HG03280 (cell line): Measurements from ENCODE around the gene BOD1L2.

Experiments
- ATAC-seq: cut with Tn5 transposase; IDR thresholded peaks from one replicate; pipeline ENCODE4 v1.9.1; 2021; ENCODE audit warnings: mild to moderate bottlenecking, moderate library complexity; ENCODE audit not compliant: unreplicated experiment

The BOD1L2 gene

DNA sequence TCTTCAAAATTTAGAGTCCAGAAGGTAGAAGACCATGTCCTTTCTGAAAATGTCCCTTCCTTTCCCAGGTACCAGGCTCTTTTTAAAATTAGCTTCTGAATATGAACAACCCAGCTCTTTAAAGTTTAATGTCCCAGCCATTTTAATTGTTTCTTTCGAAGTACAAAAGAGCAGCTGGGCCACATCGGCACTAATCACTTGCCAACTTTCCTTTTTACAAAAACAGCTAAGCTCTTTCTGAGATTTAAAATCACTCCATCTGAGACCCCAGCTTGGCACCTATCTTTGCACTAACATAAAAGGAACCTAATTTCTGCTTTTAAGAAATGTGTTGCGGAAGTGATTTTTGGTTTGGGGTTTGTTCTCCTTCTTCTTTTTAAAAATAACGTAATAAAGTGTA is 2.6 kb downstream of the BOD1L2 start:
- no peak for ATAC-seq

DNA sequence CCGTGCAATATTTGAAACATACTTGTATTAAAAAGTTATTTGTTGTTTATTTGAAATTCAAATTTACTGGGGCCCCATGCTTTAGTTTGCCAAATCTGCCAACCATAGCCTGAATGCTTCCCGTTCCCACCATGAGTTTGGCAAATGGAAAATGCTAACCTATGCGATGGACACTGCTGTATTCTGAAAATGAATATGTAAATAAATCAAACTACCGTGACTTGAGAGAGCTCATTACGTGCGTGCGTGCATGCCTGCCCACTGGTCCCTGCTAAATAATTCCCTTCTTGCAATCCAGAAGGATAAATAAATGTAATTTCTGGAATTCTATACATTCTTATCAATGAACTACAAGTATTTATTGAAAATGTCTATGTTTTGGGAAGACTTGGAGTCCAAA is 3.2 kb downstream of the BOD1L2 start:
- no peak for ATAC-seq

GRCh38 chr18:57150828-57151227 is 3.9 kb downstream of the BOD1L2 start:
- ATAC-seq, result no peak

- ATAC-seq, result no peak
These were observed 7.4 kb downstream of the BOD1L2 start for GRCh38 chr18:57154191-57154830.

- ATAC-seq, result no peak
These were observed 17.5 kb downstream of the BOD1L2 start for GRCh38 chr18:57164401-57164800.

DNA sequence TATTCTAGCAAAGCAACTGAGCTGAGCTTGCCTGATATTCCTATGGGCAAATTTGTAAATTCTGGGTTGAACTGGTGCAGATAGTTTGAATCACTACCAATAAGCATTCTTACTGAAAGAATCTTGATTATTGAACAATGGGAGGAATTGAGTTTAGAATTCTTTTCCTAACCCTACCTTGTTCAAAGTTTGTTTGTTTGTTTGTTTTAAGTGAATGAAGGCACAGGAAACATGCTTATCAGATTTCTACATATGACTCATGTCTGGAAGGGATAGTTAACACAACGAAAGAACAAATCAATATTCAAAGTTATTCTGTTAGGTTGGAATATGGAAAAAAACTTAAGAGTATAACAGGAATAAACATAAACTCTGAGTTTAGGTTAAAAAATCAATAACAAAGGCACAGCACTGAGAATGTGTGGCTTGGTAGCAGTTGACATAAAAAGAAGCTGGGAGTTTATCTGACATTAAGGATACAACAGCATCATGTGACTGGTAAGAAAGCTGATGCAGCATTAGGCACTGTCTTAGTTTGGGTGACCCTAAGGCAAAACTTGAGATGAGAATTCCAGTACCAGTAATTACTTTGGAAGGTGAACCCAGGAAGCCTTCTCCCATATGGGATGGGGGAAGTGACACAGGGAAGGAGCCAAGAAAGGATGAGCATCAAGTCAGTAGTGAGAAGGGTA is 20.9 kb downstream of the BOD1L2 start:
- no peak for ATAC-seq

DNA sequence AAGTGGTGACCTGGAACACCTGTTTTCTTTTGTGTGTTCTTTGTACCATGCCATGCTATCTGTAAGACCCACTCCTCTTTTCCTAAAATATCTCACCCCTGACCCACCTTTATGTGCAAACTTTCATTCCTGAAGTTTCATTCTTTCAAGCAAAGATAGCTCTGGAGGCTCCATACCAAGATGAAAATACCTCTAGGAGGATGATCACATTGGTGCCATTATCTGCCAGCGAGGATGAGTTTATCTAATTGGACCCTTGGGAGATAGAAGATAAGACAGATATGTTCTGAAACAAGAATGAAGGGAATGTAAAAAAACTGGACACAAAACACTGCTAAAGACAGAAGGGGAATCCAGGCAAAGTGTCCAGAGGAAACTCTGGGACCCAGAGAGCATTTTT is 24.1 kb downstream of the BOD1L2 start:
- ATAC-seq, result no peak

GRCh38 chr18:57175532-57175931 is 28.6 kb downstream of the BOD1L2 start:
- ATAC-seq, result no peak

GRCh38 chr18:57185434-57185833 is 38.5 kb downstream of the BOD1L2 start:
- no peak for ATAC-seq

GRCh38 chr18:57188851-57189557 is 42.1 kb downstream of the BOD1L2 start:
- ATAC-seq, result no peak

- ATAC-seq, result no peak
These were observed 43.1 kb downstream of the BOD1L2 start for GRCh38 chr18:57190026-57190425.

- ATAC-seq, result no peak
These were observed 47.2 kb downstream of the BOD1L2 start for GRCh38 chr18:57194070-57194469.

DNA sequence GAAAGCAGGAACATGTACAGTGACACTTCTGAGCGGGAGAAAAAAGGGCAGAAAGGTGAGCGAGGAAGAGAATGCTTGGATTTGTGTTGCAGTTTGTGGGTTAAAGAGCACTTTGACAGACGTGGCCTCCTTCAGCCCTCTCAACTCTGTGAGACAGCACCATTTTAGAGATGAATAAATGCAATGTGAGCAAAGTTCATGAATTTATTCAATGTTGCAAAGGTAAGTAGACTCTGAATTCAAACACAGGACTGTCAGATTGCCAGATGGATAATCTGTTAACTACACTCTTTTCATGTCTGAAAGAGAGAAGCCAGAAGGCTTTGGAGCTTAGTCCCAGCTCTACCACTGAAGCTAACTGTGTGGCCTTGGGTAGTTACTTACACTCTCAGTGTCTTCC is 47.7 kb downstream of the BOD1L2 start:
- ATAC-seq, result no peak

DNA sequence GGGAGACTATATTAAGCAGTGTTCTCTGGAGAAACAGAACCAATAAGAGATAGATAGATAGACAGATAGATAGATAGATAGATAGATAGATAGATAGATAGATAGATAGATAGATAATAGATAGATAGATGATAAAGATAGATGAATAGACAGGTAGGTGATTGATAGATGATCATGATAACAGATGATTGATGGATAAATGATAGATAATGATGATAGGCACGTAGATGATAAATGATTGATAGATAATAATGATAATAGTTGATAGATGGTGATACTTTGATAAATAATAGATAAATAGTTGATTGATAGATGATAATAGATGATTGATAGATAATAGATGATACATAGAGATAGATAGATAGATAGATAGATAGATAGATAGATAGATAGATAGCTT is 48.5 kb downstream of the BOD1L2 start:
- ATAC-seq, result no peak

DNA sequence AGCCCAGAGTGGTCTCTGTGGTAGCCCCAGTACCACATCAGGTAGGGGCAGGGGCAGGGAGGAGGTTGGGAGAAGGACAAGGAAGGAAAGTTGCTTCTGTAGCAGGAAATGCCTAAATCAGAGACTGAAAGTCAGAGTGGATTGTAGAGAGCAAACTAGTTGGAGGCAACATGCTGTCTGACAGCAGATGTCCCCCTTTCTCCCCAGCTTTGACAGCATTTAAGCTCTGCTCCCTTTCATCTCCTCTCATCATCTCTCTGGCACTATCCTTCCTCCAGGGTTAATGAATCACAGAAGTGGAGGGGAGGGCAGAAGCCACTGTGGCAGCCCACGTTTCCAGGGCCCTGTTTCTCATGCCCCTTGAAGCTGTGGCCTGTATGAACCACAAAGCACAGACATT is 50.4 kb downstream of the BOD1L2 start:
- no peak for ATAC-seq

GRCh38 chr18:57198073-57198472 is 51.2 kb downstream of the BOD1L2 start:
- no peak for ATAC-seq
